A549 (cell line): Measurements from ENCODE around the gene CITED4. TPM values are rescaled to one million over a fixed set of nuclear protein-coding genes. Genes with fewer than 3 reads are reported as not detected.

ENCODE experiments used
- ATAC-seq, 2 experiments: fragments of 200-7000 bp in 1 of 2; fragments of >200 bp in 1 of 2; cut with Nextera tagmentation in 1 of 2; cut with Tn5 transposase in 1 of 2; 3 replicates each; pipeline versions ENCODE4 v1.8.0 to v1.9.1; 2018 to 2020; ENCODE audit warnings: mild to moderate bottlenecking in 1 of 2, moderate library complexity in 1 of 2
- CTCF ChIA-PET: fragments of 300-600 bp; sonication (Branson Sonifier 250); formaldehyde crosslinking; extraction: SDS; loops from one replicate; lab custom pipeline; 2021; ENCODE audit warnings: antibody characterized with exemption, inconsistent platforms; lab: Yijun Ruan, JAX
- POLR2A ChIA-PET: fragments of 350-600 bp; formaldehyde crosslinking; extraction: SDS; loops from one replicate; lab custom pipeline; 2021; ENCODE audit warnings: antibody characterized with exemption, inconsistent platforms; lab: Yijun Ruan, JAX
- DNase-seq, 2 experiments: peaks; one replicate each; pipeline versions ENCODE4 v3.0.0 to v3.0.0-alpha.2; 2011 to 2016; ENCODE audit warnings: low read depth in 1 of 2, low spot score in 1 of 2
- FAIRE-seq: peaks from 2 replicates; lab custom pipeline; 2011; peaks lifted over from hg19 to GRCh38; lab: Jason Lieb, UNC
- H3K27ac ChIP-seq, 2 experiments: fragments of >200 bp; sonication (Bioruptor Twin); formaldehyde crosslinking; 3 replicates each; pipeline ENCODE4 v1.5.1; 2016 to 2017
- H3K4me1 ChIP-seq: fragments of >200 bp; sonication (Bioruptor Twin); formaldehyde crosslinking; 3 replicates; pipeline ENCODE4 v1.6.1; 2016
- H3K4me2 ChIP-seq: fragments of >200 bp; sonication (Bioruptor Twin); formaldehyde crosslinking; 3 replicates; pipeline ENCODE4 v1.6.1; 2016
- H3K4me3 ChIP-seq: fragments of >200 bp; sonication (Bioruptor Twin); formaldehyde crosslinking; 3 replicates; pipeline ENCODE4 v1.5.1; 2016
- H3K9me3 ChIP-seq: fragments of >200 bp; sonication (Bioruptor Twin); formaldehyde crosslinking; 3 replicates; pipeline ENCODE4 v1.6.1; 2016
- ATOH8 ChIP-seq: fragments of 250-450 bp; sonication (Bioruptor Pico); IDR thresholded peaks from 2 replicates; pipeline ENCODE4 v1.5.0; 2020; ENCODE audit warnings: low read depth, mild to moderate bottlenecking, moderate library complexity
- BHLHE40 ChIP-seq: IDR thresholded peaks from 2 replicates; pipeline ENCODE4 v1.6.1; 2012; ENCODE audit warnings: low read depth, low read length, inconsistent platforms
- CBX2 ChIP-seq: fragments of 200-600 bp; sonication (generic); IDR thresholded peaks from 2 replicates; pipeline ENCODE4 v1.6.1; 2016; ENCODE audit warnings: low read depth, mild to moderate bottlenecking, borderline replicate concordance
- CBX8 ChIP-seq: fragments of 200-600 bp; sonication (generic); IDR thresholded peaks from 2 replicates; pipeline ENCODE4 v1.6.1; 2016
- CEBPB ChIP-seq, 2 experiments: fragments of >200 bp in 1 of 2; sonication (Bioruptor Twin) in 1 of 2; formaldehyde crosslinking in 1 of 2; IDR thresholded peaks; 2 replicates each; pipeline ENCODE4 v1.6.1; 2012 to 2016
- CHD4 ChIP-seq: fragments of 200-600 bp; sonication (generic); IDR thresholded peaks from 2 replicates; pipeline ENCODE4 v1.6.1; 2016; ENCODE audit warnings: antibody characterized with exemption, mild to moderate bottlenecking, borderline replicate concordance
- ESRRA ChIP-seq: fragments of 150-350 bp; IDR thresholded peaks from 2 replicates; pipeline ENCODE4 v1.6.1; 2014; ENCODE audit warnings: mild to moderate bottlenecking, low read length, borderline replicate concordance
- FOSB ChIP-seq: fragments of 250-450 bp; sonication (Bioruptor Pico); IDR thresholded peaks from 2 replicates; pipeline ENCODE4 v1.5.0; 2020; ENCODE audit warnings: mild to moderate bottlenecking, moderate library complexity
- FOSL2 ChIP-seq, 2 experiments: fragments of 450-650 bp in 1 of 2; fragments of >200 bp in 1 of 2; sonication (Bioruptor Twin) in 1 of 2; formaldehyde crosslinking; IDR thresholded peaks; 2 replicates each; pipeline versions ENCODE4 v1.5.0 to v1.6.1; 2016 to 2020; ENCODE audit warnings: mild to moderate bottlenecking in 1 of 2, moderate library complexity in 1 of 2
- GATA3 ChIP-seq: IDR thresholded peaks from 2 replicates; pipeline ENCODE4 v1.6.1; 2012; ENCODE audit warnings: borderline replicate concordance
- HEYL ChIP-seq: fragments of 250-450 bp; sonication (Bioruptor Pico); IDR thresholded peaks from 2 replicates; pipeline ENCODE4 v1.8.0; 2021; ENCODE audit warnings: mild to moderate bottlenecking, moderate library complexity
- HMGXB4 ChIP-seq: fragments of 250-450 bp; sonication (Bioruptor Pico); IDR thresholded peaks from 2 replicates; pipeline ENCODE4 v1.5.0; 2021; ENCODE audit warnings: mild to moderate bottlenecking, moderate library complexity, borderline replicate concordance
- KDM1A ChIP-seq: fragments of 200-600 bp; sonication (generic); IDR thresholded peaks from 2 replicates; pipeline ENCODE4 v1.6.1; 2016; ENCODE audit warnings: low read depth, mild to moderate bottlenecking
- KDM5A ChIP-seq: fragments of 200-600 bp; sonication (generic); IDR thresholded peaks from 2 replicates; pipeline ENCODE4 v1.6.1; 2016; ENCODE audit warnings: antibody characterized with exemption, mild to moderate bottlenecking
- MAFK ChIP-seq: fragments of 450-650 bp; IDR thresholded peaks from 2 replicates; pipeline ENCODE4 v1.6.1; 2014; ENCODE audit not compliant: partially characterized antibody
- MAZ ChIP-seq: fragments of 150-350 bp; IDR thresholded peaks from 2 replicates; pipeline ENCODE4 v1.6.1; 2014; ENCODE audit warnings: antibody characterized with exemption, low read depth, low read length, borderline replicate concordance
- MYC ChIP-seq: IDR thresholded peaks from 2 replicates; pipeline ENCODE4 v1.6.1; 2012; ENCODE audit warnings: mild to moderate bottlenecking, inconsistent platforms, low read length, improper control_type of control experiment, borderline replicate concordance
- NPAS2 ChIP-seq: fragments of 250-450 bp; sonication (Bioruptor Pico); IDR thresholded peaks from 2 replicates; pipeline ENCODE4 v1.8.0; 2022; ENCODE audit warnings: mild to moderate bottlenecking, moderate library complexity, borderline replicate concordance
- RAD21 ChIP-seq, 2 experiments: fragments of >200 bp in 1 of 2; sonication (Bioruptor Twin) in 1 of 2; formaldehyde crosslinking in 1 of 2; IDR thresholded peaks in 1 of 2; conservative IDR thresholded peaks in 1 of 2; 2 replicates in 1 of 2; 3 replicates in 1 of 2; pipeline ENCODE4 v1.6.1; 2012 to 2018; ENCODE audit warnings: inconsistent platforms in 1 of 2
- RARB ChIP-seq: fragments of 250-450 bp; sonication (Bioruptor Pico); IDR thresholded peaks from 2 replicates; pipeline ENCODE4 v1.8.0; 2021; ENCODE audit warnings: mild to moderate bottlenecking, moderate library complexity
- RFX5 ChIP-seq: fragments of 450-650 bp; IDR thresholded peaks from 2 replicates; pipeline ENCODE4 v1.7.1; 2014; ENCODE audit warnings: antibody characterized with exemption, mild to moderate bottlenecking, moderate library complexity
- SREBF2 ChIP-seq: fragments of 450-650 bp; IDR thresholded peaks from 2 replicates; pipeline ENCODE4 v1.6.1; 2014; ENCODE audit warnings: mild to moderate bottlenecking, moderate library complexity
- ZC3H11A ChIP-seq: fragments of 450-650 bp; IDR thresholded peaks from 2 replicates; pipeline ENCODE4 v1.6.1; 2014; ENCODE audit warnings: antibody characterized with exemption, mild to moderate bottlenecking
- ZNF302 ChIP-seq: fragments of 250-450 bp; sonication (Bioruptor Pico); IDR thresholded peaks from 2 replicates; pipeline ENCODE4 v1.9.0; 2021; ENCODE audit warnings: inconsistent platforms, mild to moderate bottlenecking, moderate library complexity
- ZSCAN20 ChIP-seq: fragments of 250-450 bp; sonication (Bioruptor Pico); IDR thresholded peaks from 2 replicates; pipeline ENCODE4 v1.8.0; 2022; ENCODE audit warnings: mild to moderate bottlenecking, moderate library complexity
- WGBS: methylation state at CpG from one replicate; pipeline ENCODE4 v1.1.6; 2017; ENCODE audit errors: missing lambda C conversion rate; 5-methylcytosine and 5-hydroxymethylcytosine counted together
- polyA plus RNA-seq, 4 experiments: library from polyadenylated mRNA; depleted of rRNA in 3 of 4; stranded (reverse); fragments of >200 nt; fragmentation: RNase III in 1 of 4; extraction: RNeasy Plus Mini Kit Qiagen cat#74134 plus additional on column Dnase treatment in 1 of 4; gene quantifications; 2 replicates in 3 of 4; 3 replicates in 1 of 4; pipeline ENCODE4 v1.2.3, GENCODE V29; 2011 to 2017
- TF ChIP-seq, protein P1 (sequence below): fragments of 150-350 bp; IDR thresholded peaks from 2 replicates; pipeline ENCODE4 v1.6.1; 2014; ENCODE audit warnings: low read depth, mild to moderate bottlenecking, low read length

Gene CITED4
- polyA plus RNA-seq, 2 of the 4 experiments (the other 2 are of a cell fraction), result 7.1 to 32.2 TPM

DNA sequence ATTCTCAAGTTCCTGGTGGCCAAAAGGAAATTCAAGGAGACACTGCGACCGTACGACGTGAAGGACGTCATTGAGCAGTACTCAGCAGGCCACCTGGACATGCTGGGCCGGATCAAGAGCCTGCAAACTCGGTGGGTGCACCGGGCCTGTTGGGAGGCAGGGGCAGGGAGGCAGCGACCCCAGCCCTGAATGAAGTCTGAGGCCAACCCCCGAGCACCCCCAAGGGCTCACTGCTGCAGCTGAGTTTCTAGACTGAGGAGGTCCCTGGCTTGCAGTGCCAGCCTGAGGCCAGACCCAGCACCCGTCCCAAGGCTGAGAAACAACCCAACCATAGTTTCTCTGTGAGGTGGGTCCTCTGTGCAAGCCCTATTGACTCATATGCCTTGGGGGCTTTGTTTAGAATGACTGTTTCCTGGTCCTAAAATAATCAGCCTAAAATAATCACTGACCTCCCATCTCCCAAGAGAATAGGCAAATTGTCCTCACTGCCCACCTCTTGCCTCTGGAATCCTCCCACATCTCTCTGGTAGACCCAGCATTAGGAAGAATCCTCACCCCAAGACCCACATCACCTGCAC lies 27.1 kb downstream of the CITED4 start:
- ChIA-PET POLR2A (no interaction called here), CTCF (interaction anchor here (1.6 to 2.4 kb wide), 2 partner anchors 114 to 118 kb away, joined by 3 to 5 read pairs; no protein-coding TSS in a partner anchor)
- H3K9me3 ChIP-seq, result no peaks in the 10 kb centered on the region
- ATAC-seq, result no peak
- 69% methylated on average over 5 of the region's 11 CpGs for WGBS
- H3K4me3 ChIP-seq, result no peak overlapping the region
- TF ChIP-seq ZC3H11A (no peak), ATOH8 (CRISPR knock-in tag) (no peak), CBX2 (no peak), HMGXB4 (CRISPR knock-in tag) (no peak), ZNF302 (CRISPR knock-in tag) (no peak), RARB (CRISPR knock-in tag) (no peak)
- TF ChIP-seq, all 56 proteins: peak for 0
- DNase-seq, result no peak
- Histone ChIP-seq H3K27ac (no peak overlapping the region), H3K4me2 (no peak overlapping the region), H3K4me1 (no peaks in the 10 kb centered on the region)
- FAIRE-seq, result no peak

- WGBS, result 33% methylated on average over 1 of the region's 1 CpG
- Histone ChIP-seq H3K4me2 (no peak overlapping the region), H3K4me1 (no peaks in the 10 kb centered on the region), H3K9me3 (no peaks in the 10 kb centered on the region), H3K27ac (no peak overlapping the region), H3K4me3 (no peak overlapping the region)
- CTCF ChIA-PET, result interaction anchor here (0.6 to 4.7 kb wide), 3 partner anchors 16 to 117 kb away, joined by 3 to 23 read pairs (median 3); no protein-coding TSS in a partner anchor
- no peak for DNase-seq
- POLR2A ChIA-PET, result no interaction called here
- no peak for TF ChIP-seq FOSB
- no peak for FAIRE-seq
- no peak for ATAC-seq
Observed at GRCh38 chr1:40833979-40834378, 28.2 kb downstream of the CITED4 start.

- DNase-seq, result no peak
- no peak for ATAC-seq
- no peak for TF ChIP-seq KDM1A
- TF ChIP-seq MAZ, result no peak
- no peak for TF ChIP-seq ZSCAN20 (CRISPR knock-in tag)
- no peak for TF ChIP-seq KDM5A
- TF ChIP-seq CBX8, result no peak
- no peak for TF ChIP-seq CEBPB (IDR thresholded peaks at IDR 0.05)
- TF ChIP-seq NPAS2 (CRISPR knock-in tag), result no peak
- TF ChIP-seq CHD4, result no peak
- TF ChIP-seq RFX5, result no peak
- no peak for TF ChIP-seq CBX2
- TF ChIP-seq, protein P1, sequence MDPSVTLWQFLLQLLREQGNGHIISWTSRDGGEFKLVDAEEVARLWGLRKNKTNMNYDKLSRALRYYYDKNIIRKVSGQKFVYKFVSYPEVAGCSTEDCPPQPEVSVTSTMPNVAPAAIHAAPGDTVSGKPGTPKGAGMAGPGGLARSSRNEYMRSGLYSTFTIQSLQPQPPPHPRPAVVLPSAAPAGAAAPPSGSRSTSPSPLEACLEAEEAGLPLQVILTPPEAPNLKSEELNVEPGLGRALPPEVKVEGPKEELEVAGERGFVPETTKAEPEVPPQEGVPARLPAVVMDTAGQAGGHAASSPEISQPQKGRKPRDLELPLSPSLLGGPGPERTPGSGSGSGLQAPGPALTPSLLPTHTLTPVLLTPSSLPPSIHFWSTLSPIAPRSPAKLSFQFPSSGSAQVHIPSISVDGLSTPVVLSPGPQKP, result no peak
- no peak for TF ChIP-seq BHLHE40
- TF ChIP-seq SREBF2, result no peak
- TF ChIP-seq HEYL, result no peak
- no peak for TF ChIP-seq MYC
- TF ChIP-seq GATA3, result no peak
- TF ChIP-seq ESRRA, result no peak
- TF ChIP-seq MAFK, result no peak
- TF ChIP-seq RAD21 (conservative IDR thresholded peaks at IDR 0.05 in 1 of 2, IDR thresholded peaks at IDR 0.05 in 1 of 2), result no peak
- TF ChIP-seq FOSL2 (IDR thresholded peaks at IDR 0.05), result no peak
- no peak for TF ChIP-seq FOSL2 (CRISPR knock-in tag; IDR thresholded peaks at IDR 0.05)
- TF ChIP-seq, all 56 proteins: peak for 0
- no peak for FAIRE-seq
- no peaks in the 10 kb centered on the region for H3K4me1 ChIP-seq
- no peak overlapping the region for H3K4me3 ChIP-seq
- ChIA-PET POLR2A (no interaction called here), CTCF (interaction anchor here (0.6 to 4.7 kb wide), 4 partner anchors 10 to 389 kb away, joined by 3 to 23 read pairs (median 7); no protein-coding TSS in a partner anchor)
- no peaks in the 10 kb centered on the region for H3K9me3 ChIP-seq
- 65% methylated on average over 3 of the region's 22 CpGs for WGBS
- H3K27ac ChIP-seq, result no peak overlapping the region
- no peak overlapping the region for H3K4me2 ChIP-seq
Observed at GRCh38 chr1:40831001-40831732, 31.0 kb downstream of the CITED4 start.
